Ureter (tissue), 1 donor: ENCODE measurements around the gene ZNF213. TPM values are rescaled to one million over a fixed set of nuclear protein-coding genes. Genes with fewer than 3 reads are reported as not detected.

Experiments
- total RNA-seq: library from RNA; stranded (reverse); gene quantifications from one replicate; pipeline ENCODE4 v1.2.4, GENCODE V29; 2023
- donor health status: DM: yes; HTN: yes; CAD: no.

ZNF213 gene
- total RNA-seq, 1 donor from 2014 or later, result 12.6 TPM

Other genes with a start within 250 kb of the ZNF213 start
- 39.6 TPM for gene FLYWCH1, start 223.1 kb upstream of the ZNF213 start, total RNA-seq
- gene KREMEN2, start 170.8 kb upstream of the ZNF213 start, total RNA-seq, result not detected
- gene PAQR4, start 165.7 kb upstream of the ZNF213 start, total RNA-seq, result 4.5 TPM
- 2.2 TPM for gene PKMYT1, start 154.6 kb upstream of the ZNF213 start, total RNA-seq
- gene CLDN9, start 122.1 kb upstream of the ZNF213 start, total RNA-seq, result 0.42 TPM
- gene CLDN6, start 116.8 kb upstream of the ZNF213 start, total RNA-seq, result not detected
- gene TNFRSF12A, start 114.7 kb upstream of the ZNF213 start, total RNA-seq, result 27.7 TPM
- gene HCFC1R1, start 111.1 kb upstream of the ZNF213 start, total RNA-seq, result 46.3 TPM
- gene THOC6, start 111.0 kb upstream of the ZNF213 start, total RNA-seq, result 29.8 TPM
- gene BICDL2, start 98.1 kb upstream of the ZNF213 start, total RNA-seq, result 94.3 TPM
- gene MMP25, start 88.5 kb upstream of the ZNF213 start, total RNA-seq, result 0.78 TPM
- gene IL32, start 69.4 kb upstream of the ZNF213 start, total RNA-seq, result 13.7 TPM
- not detected for gene ZSCAN10, start 35.7 kb upstream of the ZNF213 start, total RNA-seq
- gene ZNF205, start 22.4 kb upstream of the ZNF213 start, total RNA-seq, result 8.2 TPM
- gene OR1F1, start 53.2 kb downstream of the ZNF213 start, total RNA-seq, result not detected
- 7.8 TPM for gene ZNF200, start 100.1 kb downstream of the ZNF213 start, total RNA-seq
- gene MEFV, start 121.6 kb downstream of the ZNF213 start, total RNA-seq, result 1.8 TPM
- 40.3 TPM for gene ZNF263, start 148.5 kb downstream of the ZNF213 start, total RNA-seq
- gene TIGD7, start 170.4 kb downstream of the ZNF213 start, total RNA-seq, result 5.3 TPM
- gene ZNF75A, start 170.5 kb downstream of the ZNF213 start, total RNA-seq, result 36.7 TPM
- gene OR2C1, start 220.9 kb downstream of the ZNF213 start, total RNA-seq, result not detected